ENCODE measurements around the gene CNTROB. TPM values are rescaled to one million over a fixed set of nuclear protein-coding genes. Genes with fewer than 3 reads are reported as not detected.

The CNTROB gene
- total and polyA plus RNA-seq, 2 of the 4 experiments (the other 2 are of a cell fraction): 12.7 to 26.4 TPM

GRCh38 chr17:7944326-7944725 lies 12.3 kb downstream of the CNTROB start:
- Histone ChIP-seq H3K18ac (ENCODE audit: low read depth, low read length) (no peak overlapping the region), H3K56ac (ENCODE audit: extremely low read depth, insufficient read depth, low read length) (no peak overlapping the region), H3K4me1 (ENCODE audit: control insufficient read depth, insufficient read depth, low read length) (no peaks in the 10 kb centered on the region), H3K9ac (ENCODE audit: low read depth, low read length) (no peak overlapping the region), H3K23ac (ENCODE audit: low read depth, low read length) (no peak overlapping the region), H3K4me2 (ENCODE audit: low read depth, low read length) (no peak overlapping the region), H3K79me1 (ENCODE audit: low read depth in 1 of 2, low read length in 2 of 2) (no peaks in the 10 kb centered on the region; a peak in 1 of 4 replicates), H3K9me3 (ENCODE audit: control insufficient read depth, insufficient read depth, low read length) (no peaks in the 10 kb centered on the region), H2AFZ (replicated peaks; ENCODE audit: low read length, poor library complexity) (no peak overlapping the region), H3K27me3 (ENCODE audit: control insufficient read depth, insufficient read depth, low read length) (no peaks in the 10 kb centered on the region), H3K4ac (ENCODE audit: low read depth, low read length) (no peak overlapping the region), H3K27ac (ENCODE audit: insufficient read depth, low read length) (no peak overlapping the region), H3K14ac (replicated peaks; ENCODE audit: low read depth, low read length) (no peak overlapping the region), H2BK5ac (ENCODE audit: low read depth, low read length, poor library complexity, severe bottlenecking) (no peak overlapping the region), H2BK120ac (ENCODE audit: low read depth, low read length) (no peak overlapping the region), H3K36me3 (ENCODE audit: control insufficient read depth, insufficient read depth, low read length) (peaks cover 67% of the 10 kb centered on the region), H2AK9ac (replicated peaks; ENCODE audit: low read depth, low read length, poor library complexity) (no peak overlapping the region), H4K91ac (ENCODE audit: insufficient read depth, low read depth, low read length) (no peak overlapping the region), H2BK20ac (ENCODE audit: low read depth, low read length) (no peak overlapping the region), H3K9me1 (ENCODE audit: insufficient read depth, low read length) (no peaks in the 10 kb centered on the region), H4K8ac (ENCODE audit: low read depth in 2 of 2, low read length in 2 of 2) (no peak overlapping the region), H2BK15ac (ENCODE audit: low read depth, low read length) (no peak overlapping the region), H2AK5ac (ENCODE audit: low read depth, low read length) (no peak overlapping the region), H4K5ac (ENCODE audit: low read depth, low read length) (no peak overlapping the region), H4K20me1 (ENCODE audit: insufficient read depth, low read length) (no peaks in the 10 kb centered on the region), H3K4me3 (ENCODE audit: insufficient read depth, low read depth, low read length) (no peak overlapping the region)
- DNase-seq (no peak), ATAC-seq (ENCODE audit: low read depth) (no peak)
- in situ Hi-C loops (cut with MboI; ENCODE audit: low sequenced_read_pairs): no loop called here
- TF ChIP-seq MAFK (IDR thresholded peaks at IDR 0.05; ENCODE audit: low read depth, low read length) (no peak), MXI1 (IDR thresholded peaks at IDR 0.05; ENCODE audit: borderline replicate concordance, low read depth, low read length) (no peak), CEBPB (IDR thresholded peaks at IDR 0.05; ENCODE audit: low read depth, low read length) (no peak)
- POLR2A ChIA-PET (ENCODE audit: unreplicated experiment): no interaction called here
- 100% methylated on average over 1 of the region's 9 CpGs; no CpG with 5 or more reads in 1 of the 2 experiments for WGBS, 2 experiments (ENCODE audit: extremely low coverage in 2 of 2, insufficient read length in 1 of 2)
- intact Hi-C loops (cut with micrococcal nuclease): no loop called here
- dilution Hi-C loops (cut with HindIII; ENCODE audit: low sequenced_read_pairs, unreplicated experiment): no loop called here
- BruUV-seq (replicated peaks): no TSS peak
- CTCF ChIA-PET: interaction anchor here (1.4 kb wide), 1 partner anchor 11 kb away, joined by 6 read pairs; no protein-coding TSS in a partner anchor
